HUES48 (cell line): ENCODE measurements around the gene ABHD18.
"Not testable (repeated sequence)": the region's sequence is repeated elsewhere in the genome, so short reads cannot be mapped to it uniquely, and the experiment has no call there.

Source experiments
- H3K27ac ChIP-seq: one replicate; pipeline ENCODE4 v1.7.0; 2013; ENCODE audit warnings: low read depth, low read length, inconsistent platforms
- H3K27me3 ChIP-seq: 2 replicates; pipeline ENCODE4 v1.6.1; 2013; ENCODE audit warnings: mild to moderate bottlenecking, low read length; ENCODE audit not compliant: control insufficient read depth, insufficient read depth
- H3K36me3 ChIP-seq: 2 replicates; pipeline ENCODE4 v1.6.1; 2013; ENCODE audit warnings: low read length; ENCODE audit not compliant: control insufficient read depth, insufficient read depth
- H3K4me1 ChIP-seq: 2 replicates; pipeline ENCODE4 v1.6.1; 2013; ENCODE audit warnings: mild to moderate bottlenecking, low read length; ENCODE audit not compliant: control insufficient read depth, insufficient read depth
- H3K4me3 ChIP-seq: 2 replicates; pipeline ENCODE4 v1.5.1; 2013; ENCODE audit warnings: mild to moderate bottlenecking, low read depth, low read length
- H3K9ac ChIP-seq: 2 replicates; pipeline ENCODE4 v1.6.1; 2013; ENCODE audit warnings: mild to moderate bottlenecking, low read depth, low read length, moderate library complexity
- H3K9me3 ChIP-seq: 2 replicates; pipeline ENCODE4 v1.6.1; 2013; ENCODE audit warnings: low read length; ENCODE audit not compliant: control insufficient read depth, insufficient read depth

The ABHD18 gene

GRCh38 chr4:127963633-127964398 lies 1.4 kb upstream of the ABHD18 start:
- Histone ChIP-seq H3K36me3 (peaks cover 13% of the 10 kb centered on the region), H3K4me3 (peak overlapping the region; percentile 82)
- not testable (repeated sequence) for H3K9ac ChIP-seq, H3K27ac ChIP-seq, H3K9me3 ChIP-seq, H3K27me3 ChIP-seq, H3K4me1 ChIP-seq

GRCh38 chr4:127964426-127965061 lies 662 bp upstream of the ABHD18 start:
- peak overlapping the region; percentile 87 for H3K27ac ChIP-seq
- not testable (repeated sequence) for H3K27me3 ChIP-seq, H3K9me3 ChIP-seq, H3K4me1 ChIP-seq
- peak overlapping the region; percentile 82 for H3K4me3 ChIP-seq
- H3K9ac ChIP-seq = peak overlapping the region; percentile 78
- peaks cover 13% of the 10 kb centered on the region for H3K36me3 ChIP-seq

GRCh38 chr4:127965803-127966175 lies 583 bp downstream of the ABHD18 start:
- H3K9ac ChIP-seq = peak overlapping the region; percentile 82

GRCh38 chr4:127967141-127967775 lies 2.1 kb downstream of the ABHD18 start:
- Histone ChIP-seq H3K27ac (no peak overlapping the region), H3K4me3 (no peak overlapping the region), H3K9ac (no peak overlapping the region)

More at GRCh38 chr4:127965803-127966175, 583 bp downstream of the ABHD18 start:
- peaks cover 13% of the 10 kb centered on the region for H3K36me3 ChIP-seq
- no peaks in the 10 kb centered on the region for H3K9me3 ChIP-seq
- no peaks in the 10 kb centered on the region for H3K27me3 ChIP-seq
- H3K4me3 ChIP-seq = peak overlapping the region; percentile 82
- peak overlapping the region; percentile 94 for H3K27ac ChIP-seq
- H3K4me1 ChIP-seq = no peaks in the 10 kb centered on the region

GRCh38 chr4:127968586-127968985 lies 3.4 kb downstream of the ABHD18 start:
- Histone ChIP-seq H3K4me3 (no peak overlapping the region), H3K9ac (no peak overlapping the region), H3K27ac (no peak overlapping the region), H3K4me1 (0 out of 2 replicates have a peak, but pooled peaks cover 5% of the 10 kb centered on the region), H3K9me3 (no peaks in the 10 kb centered on the region), H3K36me3 (peaks cover 9% of the 10 kb centered on the region), H3K27me3 (no peaks in the 10 kb centered on the region)

More at GRCh38 chr4:127967141-127967775, 2.1 kb downstream of the ABHD18 start:
- Histone ChIP-seq H3K4me1 (0 out of 2 replicates have a peak, but pooled peaks cover 4% of the 10 kb centered on the region), H3K36me3 (peaks cover 13% of the 10 kb centered on the region), H3K27me3 (no peaks in the 10 kb centered on the region), H3K9me3 (no peaks in the 10 kb centered on the region)

GRCh38 chr4:127970925-127971324 lies 5.7 kb downstream of the ABHD18 start:
- H3K4me3 ChIP-seq = not testable (repeated sequence)

GRCh38 chr4:127975121-127975770 lies 10.0 kb downstream of the ABHD18 start:
- Histone ChIP-seq H3K27ac (no peak overlapping the region), H3K9me3 (no peaks in the 10 kb centered on the region), H3K4me1 (0 out of 2 replicates have a peak, but pooled peaks cover 5% of the 10 kb centered on the region), H3K4me3 (no peak overlapping the region), H3K27me3 (no peaks in the 10 kb centered on the region), H3K36me3 (peaks cover 17% of the 10 kb centered on the region), H3K9ac (no peak overlapping the region)

More at GRCh38 chr4:127970925-127971324, 5.7 kb downstream of the ABHD18 start:
- not testable (repeated sequence) for H3K9me3 ChIP-seq, H3K4me1 ChIP-seq, H3K27ac ChIP-seq, H3K9ac ChIP-seq, H3K27me3 ChIP-seq
- H3K36me3 ChIP-seq = peaks cover 17% of the 10 kb centered on the region

- H3K27me3 ChIP-seq = no peaks in the 10 kb centered on the region
- H3K4me1 ChIP-seq = no peaks in the 10 kb centered on the region
- no peak overlapping the region for H3K4me3 ChIP-seq
- H3K27ac ChIP-seq = no peak overlapping the region
- peaks cover 9% of the 10 kb centered on the region for H3K36me3 ChIP-seq
- H3K9ac ChIP-seq = no peak overlapping the region
- H3K9me3 ChIP-seq = no peaks in the 10 kb centered on the region
Measured at GRCh38 chr4:127978930-127979329, 13.7 kb downstream of the ABHD18 start.

- Histone ChIP-seq H3K27ac (no peak overlapping the region), H3K9ac (no peak overlapping the region), H3K27me3 (no peaks in the 10 kb centered on the region), H3K9me3 (no peaks in the 10 kb centered on the region), H3K4me3 (no peak overlapping the region), H3K4me1 (no peaks in the 10 kb centered on the region), H3K36me3 (peaks cover 30% of the 10 kb centered on the region)
Measured at GRCh38 chr4:127982445-127982844, 17.2 kb downstream of the ABHD18 start.

GRCh38 chr4:127985989-127986388 lies 20.8 kb downstream of the ABHD18 start:
- Histone ChIP-seq H3K27me3 (no peaks in the 10 kb centered on the region), H3K27ac (no peak overlapping the region), H3K9ac (no peak overlapping the region), H3K4me1 (no peaks in the 10 kb centered on the region), H3K36me3 (peaks cover 41% of the 10 kb centered on the region), H3K4me3 (no peak overlapping the region), H3K9me3 (no peaks in the 10 kb centered on the region)
